Breast epithelium (tissue), 4 donors: Measurements from ENCODE around the gene PHOX2B. TPM values are rescaled to one million over a fixed set of nuclear protein-coding genes. Genes with fewer than 3 reads are reported as not detected.
A peak's percentile ranks its signal among the peaks of the same experiment; 100 is the strongest.

ENCODE experiments used
- DNase-seq, 2 donors: peaks; one replicate each; pipeline ENCODE4 v3.0.0-alpha.2; 2019; ENCODE audit warnings: low spot score in 2 of 2
- H3K27ac ChIP-seq, 2 donors: fragments of 200-600 bp; sonication (generic) in 1 of 2; one replicate each; pipeline ENCODE4 v1.5.1; 2016 to 2019; ENCODE audit warnings: mild to moderate bottlenecking in 1 of 2
- H3K27me3 ChIP-seq, 2 donors: fragments of 200-600 bp; sonication (generic) in 1 of 2; one replicate each; pipeline versions ENCODE4 v1.5.1 to v1.6.0; 2017 to 2019; ENCODE audit warnings: control low read depth in 1 of 2, mild to moderate bottlenecking in 1 of 2
- H3K36me3 ChIP-seq: fragments of 200-600 bp; one replicate; pipeline ENCODE4 v1.5.1; 2019
- H3K4me1 ChIP-seq, 2 donors: fragments of 200-600 bp; sonication (generic); one replicate each; pipeline ENCODE4 v1.5.1; 2016 to 2019; ENCODE audit warnings: control low read depth in 1 of 2
- H3K4me3 ChIP-seq, 3 donors: fragments of 200-600 bp; sonication (generic); 1 replicate in 2 of 3; 2 replicates in 1 of 3; pipeline ENCODE4 v1.5.1; 2016 to 2019; ENCODE audit warnings: mild to moderate bottlenecking in 3 of 3, moderate library complexity in 2 of 3
- H3K9me3 ChIP-seq, 2 donors: fragments of 200-600 bp; sonication (generic) in 1 of 2; one replicate each; pipeline ENCODE4 v1.5.1; 2016 to 2019; ENCODE audit warnings: control low read depth in 1 of 2
- POLR2A ChIP-seq: fragments of 450-650 bp; IDR thresholded peaks from one replicate; pipeline ENCODE4 v1.6.1; 2016; ENCODE audit warnings: antibody characterized with exemption, mild to moderate bottlenecking, moderate library complexity
- POLR2AphosphoS5 ChIP-seq, 3 donors: sonication (generic); formaldehyde crosslinking; IDR thresholded peaks; one replicate each; pipeline ENCODE4 v1.6.1; 2017; ENCODE audit warnings: antibody characterized with exemption in 3 of 3
- intact Hi-C: fragments of 100-400 bp; cut with DNase I; formaldehyde crosslinking; loops from one replicate; pipeline ENCODE4 v1.15.1; 2023; ENCODE audit warnings: low total_unique reads
- total RNA-seq, 3 donors: library from RNA; depleted of rRNA; stranded (reverse); fragments of >200 nt; gene quantifications; one replicate each; pipeline ENCODE4 v1.1.0, GENCODE V29; 2016
- TF ChIP-seq, protein P1 (sequence below), 3 donors: fragments of 450-650 bp; IDR thresholded peaks; one replicate each; pipeline ENCODE4 v1.5.1; 2016 to 2017; ENCODE audit warnings: antibody characterized with exemption in 3 of 3, mild to moderate bottlenecking in 3 of 3, moderate library complexity in 3 of 3

Gene PHOX2B
- total RNA-seq, 3 donors from 2014 or later: not detected

DNA sequence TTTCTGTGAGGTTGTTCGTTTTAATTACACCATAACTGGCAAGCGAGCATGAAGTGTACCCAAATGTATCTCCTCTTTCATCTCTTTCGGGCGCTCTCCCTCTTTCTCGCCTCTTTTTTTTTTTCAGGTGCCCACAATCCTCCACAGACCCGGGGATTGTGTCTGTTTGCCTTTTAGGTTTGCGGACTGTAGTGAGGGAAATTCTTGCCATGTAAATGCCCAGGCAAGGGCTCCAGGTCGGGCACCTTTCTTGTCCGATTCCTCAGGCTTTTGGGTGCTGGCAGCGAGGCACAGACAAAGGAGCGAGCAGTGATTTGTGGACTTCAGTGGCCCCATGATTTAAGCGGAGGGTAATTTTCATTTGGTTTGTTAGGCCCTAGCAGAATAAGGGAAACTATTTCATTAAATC lies 1.1 kb upstream of the PHOX2B start:
- Histone ChIP-seq H3K27ac (no peak overlapping the region), H3K27me3 (peaks cover 6 to 97% of the 10 kb centered on the region in 2 donors), H3K4me1 (no peaks in the 10 kb centered on the region), H3K9me3 (no peaks in the 10 kb centered on the region), H3K4me3 (no peak overlapping the region), H3K36me3 (no peaks in the 10 kb centered on the region)
- no peak for DNase-seq
- TF ChIP-seq, protein P1, sequence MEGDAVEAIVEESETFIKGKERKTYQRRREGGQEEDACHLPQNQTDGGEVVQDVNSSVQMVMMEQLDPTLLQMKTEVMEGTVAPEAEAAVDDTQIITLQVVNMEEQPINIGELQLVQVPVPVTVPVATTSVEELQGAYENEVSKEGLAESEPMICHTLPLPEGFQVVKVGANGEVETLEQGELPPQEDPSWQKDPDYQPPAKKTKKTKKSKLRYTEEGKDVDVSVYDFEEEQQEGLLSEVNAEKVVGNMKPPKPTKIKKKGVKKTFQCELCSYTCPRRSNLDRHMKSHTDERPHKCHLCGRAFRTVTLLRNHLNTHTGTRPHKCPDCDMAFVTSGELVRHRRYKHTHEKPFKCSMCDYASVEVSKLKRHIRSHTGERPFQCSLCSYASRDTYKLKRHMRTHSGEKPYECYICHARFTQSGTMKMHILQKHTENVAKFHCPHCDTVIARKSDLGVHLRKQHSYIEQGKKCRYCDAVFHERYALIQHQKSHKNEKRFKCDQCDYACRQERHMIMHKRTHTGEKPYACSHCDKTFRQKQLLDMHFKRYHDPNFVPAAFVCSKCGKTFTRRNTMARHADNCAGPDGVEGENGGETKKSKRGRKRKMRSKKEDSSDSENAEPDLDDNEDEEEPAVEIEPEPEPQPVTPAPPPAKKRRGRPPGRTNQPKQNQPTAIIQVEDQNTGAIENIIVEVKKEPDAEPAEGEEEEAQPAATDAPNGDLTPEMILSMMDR (IDR thresholded peaks at IDR 0.05): no peak
- TF ChIP-seq POLR2AphosphoS5 (IDR thresholded peaks at IDR 0.05) (no peak), POLR2A (no peak)
- intact Hi-C loops: no loop called here

DNA sequence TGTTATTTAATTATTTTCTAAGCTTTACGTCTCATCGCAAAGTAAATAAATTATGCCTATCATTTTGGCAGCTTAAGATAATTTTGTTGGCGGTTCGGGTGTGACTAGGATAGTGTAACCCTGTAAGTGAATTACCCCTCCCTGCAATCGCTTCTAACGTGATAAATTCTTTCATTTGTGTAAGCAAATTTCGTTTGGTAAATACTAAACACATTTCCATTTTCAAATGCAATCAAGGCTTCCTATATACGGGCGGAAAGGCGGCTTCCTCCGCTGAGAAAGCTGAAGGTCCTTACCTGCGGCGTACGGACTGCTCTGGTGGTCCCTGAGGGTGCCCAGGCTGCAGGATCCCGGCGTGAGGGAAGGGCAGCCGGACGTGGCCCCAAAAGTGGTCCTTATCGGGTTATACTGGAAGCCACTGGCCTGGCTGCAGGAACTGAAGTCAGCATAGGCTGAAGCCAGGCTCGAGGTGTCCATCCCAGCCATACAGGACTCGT lies 403 bp downstream of the PHOX2B start:
- TF ChIP-seq POLR2AphosphoS5 (IDR thresholded peaks at IDR 0.05): no peak
- TF ChIP-seq, protein P1 (IDR thresholded peaks at IDR 0.05): no peak
- no peak for TF ChIP-seq POLR2A

DNA sequence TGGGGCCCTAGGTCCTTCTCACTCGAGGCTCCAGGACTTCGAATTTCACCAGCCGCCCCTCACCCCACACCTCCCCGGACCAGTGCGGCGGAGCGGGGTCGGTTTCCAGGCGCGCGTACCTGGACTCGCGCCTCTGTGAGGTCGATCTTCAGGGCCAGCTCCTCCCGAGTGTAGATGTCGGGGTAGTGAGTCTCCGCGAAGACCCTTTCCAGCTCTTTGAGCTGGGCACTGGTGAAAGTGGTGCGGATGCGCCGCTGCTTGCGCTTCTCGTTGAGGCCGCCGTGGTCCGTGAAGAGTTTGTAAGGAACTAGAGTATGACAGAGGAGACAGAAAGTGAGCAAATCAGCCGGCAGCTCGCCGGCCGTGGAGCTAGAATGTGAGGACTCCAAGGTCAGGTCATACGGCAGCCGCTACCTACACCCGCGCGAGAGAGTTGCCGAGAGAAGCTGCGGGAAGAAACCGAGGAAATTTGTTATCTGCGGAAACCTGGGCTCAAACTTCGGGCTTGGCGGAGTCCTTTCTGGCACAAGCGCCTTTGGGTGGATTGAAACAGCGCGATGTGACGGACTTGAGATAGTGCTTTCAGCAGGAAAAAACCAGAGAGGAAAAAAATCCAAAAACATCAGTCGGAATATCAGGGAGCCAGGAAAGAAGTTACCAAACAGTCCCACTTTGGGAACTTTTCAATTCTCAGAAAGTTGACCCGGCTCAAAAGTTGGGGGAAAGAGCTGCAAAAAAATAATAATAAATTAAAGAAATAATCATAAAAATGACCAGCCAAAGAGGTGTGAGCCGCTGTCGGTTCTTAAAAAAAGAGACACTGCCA lies 1.1 kb downstream of the PHOX2B start:
- intact Hi-C loops: no loop called here
- no peak overlapping the region for H3K4me3 ChIP-seq
- H3K36me3 ChIP-seq: no peaks in the 10 kb centered on the region
- no peak for DNase-seq
- no peaks in the 10 kb centered on the region for H3K9me3 ChIP-seq
- peaks cover 6 to 93% of the 10 kb centered on the region in 2 donors for H3K27me3 ChIP-seq
- no peaks in the 10 kb centered on the region for H3K4me1 ChIP-seq
- TF ChIP-seq, protein P1 (IDR thresholded peaks at IDR 0.05): no peak
- no peak for TF ChIP-seq POLR2AphosphoS5 (IDR thresholded peaks at IDR 0.05)
- TF ChIP-seq POLR2A: no peak
- no peak overlapping the region for H3K27ac ChIP-seq

More for the DNA sequence above, 403 bp downstream of the PHOX2B start:
- no peak overlapping the region for H3K4me3 ChIP-seq
- no peaks in the 10 kb centered on the region for H3K4me1 ChIP-seq
- no peak overlapping the region for H3K27ac ChIP-seq
- intact Hi-C loops: no loop called here
- no peaks in the 10 kb centered on the region for H3K9me3 ChIP-seq
- no peaks in the 10 kb centered on the region for H3K36me3 ChIP-seq
- H3K27me3 ChIP-seq: peaks cover 6 to 93% of the 10 kb centered on the region in 2 donors
- DNase-seq: no peak

DNA sequence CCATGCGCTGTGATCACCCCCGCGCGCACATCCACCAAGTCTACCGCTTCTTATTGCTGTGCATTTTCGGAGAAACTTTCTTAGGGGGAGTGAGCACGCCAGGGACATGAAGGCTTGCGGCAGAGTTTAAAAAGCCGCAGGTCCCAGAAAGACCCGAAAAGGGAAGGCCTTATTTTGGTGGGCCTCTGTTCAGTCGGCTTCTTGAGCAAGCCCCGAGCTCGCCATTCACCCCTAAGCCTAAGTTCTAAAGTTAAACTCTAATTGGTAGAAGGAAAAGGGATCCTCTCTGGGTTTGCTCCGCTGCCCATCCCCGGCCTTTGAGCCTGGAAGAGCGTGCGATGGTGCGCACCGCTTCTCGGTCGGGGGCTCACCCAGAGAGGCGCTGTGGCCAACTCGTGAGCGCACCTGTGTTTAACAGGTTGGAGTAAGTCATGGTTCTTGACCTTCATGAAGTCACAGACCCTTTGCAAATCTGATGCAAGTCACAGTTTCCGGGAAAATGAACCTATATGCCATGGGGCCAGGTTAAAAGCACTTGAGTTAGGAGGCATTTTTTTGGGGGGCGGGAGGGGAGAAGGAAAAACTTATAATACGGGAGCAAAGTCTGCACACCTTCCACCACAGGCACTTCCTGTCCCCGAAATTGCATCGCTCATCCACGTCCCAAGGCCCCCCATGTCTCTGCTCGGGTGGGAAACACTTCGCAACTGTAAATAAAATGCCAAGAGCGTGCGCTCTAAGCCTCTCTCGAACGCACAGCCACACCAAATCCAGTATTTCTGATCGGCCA lies 1.9 kb downstream of the PHOX2B start:
- intact Hi-C loops: no loop called here
- DNase-seq: no peak
- H3K27ac ChIP-seq: no peak overlapping the region
- H3K4me1 ChIP-seq: no peaks in the 10 kb centered on the region
- peak overlapping the region in 1 of 3 donors; percentile 39 for H3K4me3 ChIP-seq
- TF ChIP-seq, protein P1 (IDR thresholded peaks at IDR 0.05): no peak
- TF ChIP-seq POLR2A (no peak), POLR2AphosphoS5 (IDR thresholded peaks at IDR 0.05) (no peak)
- H3K9me3 ChIP-seq: no peaks in the 10 kb centered on the region
- H3K27me3 ChIP-seq: peaks cover 6 to 85% of the 10 kb centered on the region in 2 donors
- H3K36me3 ChIP-seq: no peaks in the 10 kb centered on the region

DNA sequence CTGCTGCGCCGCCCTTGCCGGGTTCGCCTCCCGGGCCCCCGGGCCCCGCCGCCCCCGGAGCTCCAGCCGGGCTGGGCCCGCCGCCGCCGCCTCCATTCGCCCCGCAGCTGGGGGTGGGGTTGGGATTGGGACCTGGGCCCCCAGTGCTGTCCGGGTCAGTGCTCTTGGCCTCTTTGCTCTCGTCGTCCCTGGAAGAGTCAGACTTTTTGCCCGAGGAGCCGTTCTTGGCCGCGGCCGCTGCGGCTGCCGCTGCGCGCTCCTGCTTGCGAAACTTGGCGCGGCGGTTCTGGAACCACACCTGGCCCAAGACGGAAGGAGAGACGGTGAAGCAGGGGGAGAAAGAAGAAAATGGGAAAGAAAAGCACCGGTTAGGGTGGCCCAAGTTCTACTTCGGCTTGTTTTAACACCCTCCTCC lies 2.5 kb downstream of the PHOX2B start:
- Histone ChIP-seq H3K27me3 (peaks cover 6 to 79% of the 10 kb centered on the region in 2 donors), H3K27ac (no peak overlapping the region), H3K4me3 (peak overlapping the region in 1 of 3 donors; percentile 39), H3K4me1 (no peaks in the 10 kb centered on the region), H3K36me3 (no peaks in the 10 kb centered on the region), H3K9me3 (no peaks in the 10 kb centered on the region)
- intact Hi-C loops: no loop called here
- DNase-seq: no peak
- TF ChIP-seq POLR2A (no peak), POLR2AphosphoS5 (IDR thresholded peaks at IDR 0.05) (no peak)
- TF ChIP-seq, protein P1 (IDR thresholded peaks at IDR 0.05): no peak
